ENCODE measurements around the gene APOA1. TPM values are rescaled to one million over a fixed set of nuclear protein-coding genes. Genes with fewer than 3 reads are reported as not detected.
"Not testable (repeated sequence)": the region's sequence is repeated elsewhere in the genome, so short reads cannot be mapped to it uniquely, and the experiment has no call there.

APOA1 gene
- total RNA-seq, 1 donor: under 0.01 TPM

- no peaks in the 10 kb centered on the region for H3K9me3 ChIP-seq (ENCODE audit: low read depth, low read length)
- no peaks in the 10 kb centered on the region for H3K79me2 ChIP-seq (ENCODE audit: insufficient read depth, low read length)
- peaks cover 7% of the 10 kb centered on the region for H3K4me1 ChIP-seq (ENCODE audit: insufficient read depth, low read length)
- no peak overlapping the region for H3K4me2 ChIP-seq (ENCODE audit: insufficient read depth, low read length)
- DNase-seq (ENCODE audit: insufficient read length, low spot score, missing footprints): no peak
- H3K4me3 ChIP-seq (ENCODE audit: insufficient read depth, low read length): no peak overlapping the region
- no peak overlapping the region for H2AFZ ChIP-seq (ENCODE audit: low read length)
- H3K27me3 ChIP-seq (ENCODE audit: insufficient read depth, low read length): no peaks in the 10 kb centered on the region
- no peaks in the 10 kb centered on the region for H3K36me3 ChIP-seq (ENCODE audit: insufficient read depth, low read length)
- no peak for TF ChIP-seq CTCF (IDR thresholded peaks at IDR 0.05; ENCODE audit: extremely low read depth, low read depth, low read length)
- no peaks in the 10 kb centered on the region for H4K20me1 ChIP-seq (ENCODE audit: insufficient read depth, low read length)
- H3K27ac ChIP-seq (ENCODE audit: low read depth, low read length): no peak overlapping the region
Observed at GRCh38 chr11:116804001-116804400, 33.4 kb downstream of the APOA1 start.

DNA sequence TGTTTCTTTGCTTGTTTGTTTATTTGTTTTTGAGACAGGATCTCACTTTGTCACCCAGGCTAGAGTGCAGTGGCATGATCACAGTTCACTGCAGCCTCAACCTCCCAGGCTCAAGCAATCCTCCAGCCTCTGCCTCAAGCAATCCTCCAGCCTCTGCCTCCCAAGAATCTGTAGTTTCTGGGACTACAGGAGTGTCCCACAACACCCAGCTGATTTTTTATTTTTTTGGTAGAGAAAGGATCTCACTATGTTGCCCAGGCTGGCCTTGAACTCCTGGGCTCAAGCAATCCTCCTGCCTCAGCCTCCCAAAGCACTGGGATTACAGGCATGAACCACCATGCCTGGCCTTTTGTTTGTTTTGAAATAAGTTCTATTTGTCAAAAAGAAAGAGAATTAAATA is 35.8 kb downstream of the APOA1 start:
- not testable (repeated sequence) for H3K79me2 ChIP-seq (ENCODE audit: insufficient read depth, low read length); H3K27me3 ChIP-seq (ENCODE audit: insufficient read depth, low read length); H3K4me1 ChIP-seq (ENCODE audit: insufficient read depth, low read length); H3K4me3 ChIP-seq (ENCODE audit: insufficient read depth, low read length); H3K9me3 ChIP-seq (ENCODE audit: low read depth, low read length); H3K36me3 ChIP-seq (ENCODE audit: insufficient read depth, low read length); DNase-seq (ENCODE audit: insufficient read length, low spot score, missing footprints); H4K20me1 ChIP-seq (ENCODE audit: insufficient read depth, low read length); H3K27ac ChIP-seq (ENCODE audit: low read depth, low read length); H3K4me2 ChIP-seq (ENCODE audit: insufficient read depth, low read length); H2AFZ ChIP-seq (ENCODE audit: low read length)

DNA sequence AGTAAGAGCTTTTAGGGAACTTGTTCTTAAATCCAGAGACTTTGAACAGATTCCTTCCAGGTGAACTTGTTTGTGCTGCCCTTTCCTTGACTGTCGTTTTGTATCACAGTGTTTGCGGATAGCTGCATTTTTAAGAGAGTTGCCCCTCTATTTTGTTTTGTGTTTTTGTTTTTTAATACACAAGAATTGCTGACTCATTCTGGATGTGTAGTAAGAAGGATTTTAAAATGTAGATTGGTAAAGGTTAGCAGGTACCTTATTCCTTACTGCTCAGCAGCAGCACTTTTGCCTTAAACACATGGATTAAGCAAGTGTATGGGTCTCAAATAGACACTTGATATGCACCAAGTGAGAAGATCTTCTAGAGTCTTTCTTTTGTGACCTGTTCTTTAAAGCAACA is 36.8 kb downstream of the APOA1 start:
- TF ChIP-seq CTCF (IDR thresholded peaks at IDR 0.05; ENCODE audit: extremely low read depth, low read depth, low read length): no peak
- no peaks in the 10 kb centered on the region for H3K27me3 ChIP-seq (ENCODE audit: insufficient read depth, low read length)
- no peak for DNase-seq (ENCODE audit: insufficient read length, low spot score, missing footprints)
- H3K79me2 ChIP-seq (ENCODE audit: insufficient read depth, low read length): no peaks in the 10 kb centered on the region
- no peaks in the 10 kb centered on the region for H4K20me1 ChIP-seq (ENCODE audit: insufficient read depth, low read length)
- no peak overlapping the region for H3K27ac ChIP-seq (ENCODE audit: low read depth, low read length)
- H3K4me3 ChIP-seq (ENCODE audit: insufficient read depth, low read length): no peak overlapping the region
- no peaks in the 10 kb centered on the region for H3K4me1 ChIP-seq (ENCODE audit: insufficient read depth, low read length)
- no peaks in the 10 kb centered on the region for H3K36me3 ChIP-seq (ENCODE audit: insufficient read depth, low read length)
- no peak overlapping the region for H3K4me2 ChIP-seq (ENCODE audit: insufficient read depth, low read length)
- H2AFZ ChIP-seq (ENCODE audit: low read length): no peak overlapping the region
- no peaks in the 10 kb centered on the region for H3K9me3 ChIP-seq (ENCODE audit: low read depth, low read length)

DNA sequence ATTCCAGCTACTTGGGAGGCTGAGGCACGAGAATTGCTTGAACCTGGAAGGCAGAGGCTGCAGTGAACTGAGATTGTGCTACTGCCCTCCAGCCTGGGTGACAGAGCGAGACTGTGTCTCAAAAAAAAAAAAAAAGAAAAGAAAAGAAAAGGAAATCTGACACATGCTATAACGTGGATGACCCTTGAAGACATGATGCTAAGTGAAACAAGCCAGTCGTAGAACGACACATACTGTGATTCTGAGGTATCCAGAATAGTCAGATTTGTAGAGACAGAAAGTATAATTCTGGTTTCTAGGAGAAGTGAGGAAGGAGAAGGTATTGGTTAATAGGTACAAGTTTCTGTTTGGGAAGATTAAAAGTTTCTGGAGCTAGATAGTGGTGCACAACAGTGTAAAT is 39.1 kb downstream of the APOA1 start:
- Histone ChIP-seq H3K4me3 (ENCODE audit: insufficient read depth, low read length) (no peak overlapping the region), H3K9me3 (ENCODE audit: low read depth, low read length) (no peaks in the 10 kb centered on the region), H3K27ac (ENCODE audit: low read depth, low read length) (no peak overlapping the region), H3K36me3 (ENCODE audit: insufficient read depth, low read length) (no peaks in the 10 kb centered on the region), H2AFZ (ENCODE audit: low read length) (no peak overlapping the region), H3K4me2 (ENCODE audit: insufficient read depth, low read length) (no peak overlapping the region), H3K27me3 (ENCODE audit: insufficient read depth, low read length) (no peaks in the 10 kb centered on the region), H3K4me1 (ENCODE audit: insufficient read depth, low read length) (peaks cover 11% of the 10 kb centered on the region), H4K20me1 (ENCODE audit: insufficient read depth, low read length) (no peaks in the 10 kb centered on the region), H3K79me2 (ENCODE audit: insufficient read depth, low read length) (no peaks in the 10 kb centered on the region)
- TF ChIP-seq CTCF (IDR thresholded peaks at IDR 0.05; ENCODE audit: extremely low read depth, low read depth, low read length): no peak
- DNase-seq (ENCODE audit: insufficient read length, low spot score, missing footprints): no peak

DNA sequence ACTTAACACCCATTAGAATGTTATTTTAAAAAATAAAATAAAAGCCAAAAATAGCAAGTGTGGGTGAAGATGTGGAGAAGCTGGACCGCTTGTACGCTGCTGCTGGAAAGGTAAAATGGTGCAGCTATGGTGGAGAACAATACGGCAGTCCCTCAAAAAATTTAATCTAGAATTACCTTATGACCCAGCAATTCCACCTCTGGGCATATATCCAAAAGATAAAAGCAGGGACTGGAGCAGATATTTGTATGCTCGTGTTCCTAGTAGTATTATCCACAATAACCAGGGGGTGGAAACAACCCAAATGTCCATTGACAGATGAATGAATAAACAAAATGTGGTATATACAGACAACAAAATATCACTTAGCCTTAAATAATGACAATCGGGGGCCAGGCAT is 39.6 kb downstream of the APOA1 start:
- Histone ChIP-seq H4K20me1 (ENCODE audit: insufficient read depth, low read length) (no peaks in the 10 kb centered on the region), H3K36me3 (ENCODE audit: insufficient read depth, low read length) (no peaks in the 10 kb centered on the region), H3K4me1 (ENCODE audit: insufficient read depth, low read length) (peaks cover 17% of the 10 kb centered on the region), H3K4me2 (ENCODE audit: insufficient read depth, low read length) (no peak overlapping the region), H2AFZ (ENCODE audit: low read length) (no peak overlapping the region), H3K4me3 (ENCODE audit: insufficient read depth, low read length) (no peak overlapping the region), H3K27ac (ENCODE audit: low read depth, low read length) (no peak overlapping the region), H3K9me3 (ENCODE audit: low read depth, low read length) (no peaks in the 10 kb centered on the region), H3K27me3 (ENCODE audit: insufficient read depth, low read length) (no peaks in the 10 kb centered on the region), H3K79me2 (ENCODE audit: insufficient read depth, low read length) (no peaks in the 10 kb centered on the region)
- TF ChIP-seq CTCF (IDR thresholded peaks at IDR 0.05; ENCODE audit: extremely low read depth, low read depth, low read length): no peak
- DNase-seq (ENCODE audit: insufficient read length, low spot score, missing footprints): no peak

Measured in osteoblast (primary cell).